ENCODE data around the gene LIPC.
"Not testable (repeated sequence)": the region's sequence is repeated elsewhere in the genome, so short reads cannot be mapped to it uniquely, and the experiment has no call there.

Gene LIPC

GRCh38 chr15:58597943-58598828 is 166.4 kb downstream of the LIPC start:
- Histone ChIP-seq H3K9me3 (ENCODE audit: insufficient read depth, low read length, severe bottlenecking) (no peaks in the 10 kb centered on the region), H4K20me1 (ENCODE audit: insufficient read depth, low read length) (no peaks in the 10 kb centered on the region), H3K27me3 (ENCODE audit: insufficient read depth, low read length, poor library complexity) (no peaks in the 10 kb centered on the region), H3K36me3 (ENCODE audit: insufficient read depth, low read length) (peaks cover 49% of the 10 kb centered on the region), H3K4me3 (ENCODE audit: low read depth in 1 of 2, low read length in 2 of 2) (no peak overlapping the region), H3K4me2 (ENCODE audit: insufficient read depth, low read length) (no peak overlapping the region), H3K27ac (ENCODE audit: low read length) (no peak overlapping the region), H3K9ac (ENCODE audit: low read depth, low read length) (no peak overlapping the region), H3K4me1 (ENCODE audit: insufficient read depth, low read length) (no peaks in the 10 kb centered on the region), H2AFZ (ENCODE audit: low read depth, low read length) (no peak overlapping the region), H3K79me2 (ENCODE audit: insufficient read depth, low read length) (no peaks in the 10 kb centered on the region)
- ATAC-seq (ENCODE audit: insufficient read depth, low read depth) (no peak), DNase-seq (no peak)
- TF ChIP-seq CTCF (IDR thresholded peaks at IDR 0.05; ENCODE audit: borderline replicate concordance, extremely low read depth, low read length, poor library complexity, severe bottlenecking) (no peak), EZH2 (IDR thresholded peaks at IDR 0.05; ENCODE audit: borderline replicate concordance, low read depth, low read length, severe bottlenecking) (no peak)

GRCh38 chr15:58598829-58599210 is 167.0 kb downstream of the LIPC start:
- Histone ChIP-seq H3K4me2 (ENCODE audit: insufficient read depth, low read length) (no peak overlapping the region), H3K27ac (ENCODE audit: low read length) (no peak overlapping the region), H3K9me3 (ENCODE audit: insufficient read depth, low read length, severe bottlenecking) (no peaks in the 10 kb centered on the region), H3K9ac (ENCODE audit: low read depth, low read length) (no peak overlapping the region), H3K27me3 (ENCODE audit: insufficient read depth, low read length, poor library complexity) (no peaks in the 10 kb centered on the region), H3K4me1 (ENCODE audit: insufficient read depth, low read length) (no peaks in the 10 kb centered on the region), H3K79me2 (ENCODE audit: insufficient read depth, low read length) (no peaks in the 10 kb centered on the region), H2AFZ (ENCODE audit: low read depth, low read length) (no peak overlapping the region), H3K36me3 (ENCODE audit: insufficient read depth, low read length) (peaks cover 49% of the 10 kb centered on the region), H3K4me3 (ENCODE audit: low read depth in 1 of 2, low read length in 2 of 2) (no peak overlapping the region), H4K20me1 (ENCODE audit: insufficient read depth, low read length) (no peaks in the 10 kb centered on the region)
- DNase-seq = no peak
- no peak for ATAC-seq (ENCODE audit: insufficient read depth, low read depth)
- TF ChIP-seq EZH2 (IDR thresholded peaks at IDR 0.05; ENCODE audit: borderline replicate concordance, low read depth, low read length, severe bottlenecking) (no peak), CTCF (IDR thresholded peaks at IDR 0.05; ENCODE audit: borderline replicate concordance, extremely low read depth, low read length, poor library complexity, severe bottlenecking) (no peak)

- no peak overlapping the region for H3K4me3 ChIP-seq (ENCODE audit: low read depth in 1 of 2, low read length in 2 of 2)
- H3K36me3 ChIP-seq (ENCODE audit: insufficient read depth, low read length) = peaks cover 55% of the 10 kb centered on the region
These were observed 171.0 kb downstream of the LIPC start for GRCh38 chr15:58602823-58603222.

GRCh38 chr15:58603927-58604326 is 172.1 kb downstream of the LIPC start:
- DNase-seq = not testable (repeated sequence)

More at GRCh38 chr15:58602823-58603222, 171.0 kb downstream of the LIPC start:
- Histone ChIP-seq H3K27ac (ENCODE audit: low read length) (no peak overlapping the region), H3K4me2 (ENCODE audit: insufficient read depth, low read length) (no peak overlapping the region), H3K27me3 (ENCODE audit: insufficient read depth, low read length, poor library complexity) (no peaks in the 10 kb centered on the region), H4K20me1 (ENCODE audit: insufficient read depth, low read length) (no peaks in the 10 kb centered on the region), H2AFZ (ENCODE audit: low read depth, low read length) (no peak overlapping the region), H3K4me1 (ENCODE audit: insufficient read depth, low read length) (no peaks in the 10 kb centered on the region), H3K9ac (ENCODE audit: low read depth, low read length) (no peak overlapping the region), H3K9me3 (ENCODE audit: insufficient read depth, low read length, severe bottlenecking) (no peaks in the 10 kb centered on the region), H3K79me2 (ENCODE audit: insufficient read depth, low read length) (no peaks in the 10 kb centered on the region)
- TF ChIP-seq EZH2 (IDR thresholded peaks at IDR 0.05; ENCODE audit: borderline replicate concordance, low read depth, low read length, severe bottlenecking) (no peak), CTCF (IDR thresholded peaks at IDR 0.05; ENCODE audit: borderline replicate concordance, extremely low read depth, low read length, poor library complexity, severe bottlenecking) (no peak)
- ATAC-seq (ENCODE audit: insufficient read depth, low read depth) (no peak), DNase-seq (no peak)

More at GRCh38 chr15:58603927-58604326, 172.1 kb downstream of the LIPC start:
- ATAC-seq (ENCODE audit: insufficient read depth, low read depth); H3K27ac ChIP-seq (ENCODE audit: low read length); H3K9me3 ChIP-seq (ENCODE audit: insufficient read depth, low read length, severe bottlenecking); H2AFZ ChIP-seq (ENCODE audit: low read depth, low read length); H3K4me2 ChIP-seq (ENCODE audit: insufficient read depth, low read length); H3K27me3 ChIP-seq (ENCODE audit: insufficient read depth, low read length, poor library complexity); H3K9ac ChIP-seq (ENCODE audit: low read depth, low read length); H4K20me1 ChIP-seq (ENCODE audit: insufficient read depth, low read length); H3K4me3 ChIP-seq (ENCODE audit: low read depth in 1 of 2, low read length in 2 of 2); H3K4me1 ChIP-seq (ENCODE audit: insufficient read depth, low read length); H3K79me2 ChIP-seq (ENCODE audit: insufficient read depth, low read length): not testable (repeated sequence)
- H3K36me3 ChIP-seq (ENCODE audit: insufficient read depth, low read length) = peaks cover 51% of the 10 kb centered on the region

All from DND-41 (cell line).